ENCODE results near the gene KCNIP1. TPM values are rescaled to one million over a fixed set of nuclear protein-coding genes. Genes with fewer than 3 reads are reported as not detected.

The KCNIP1 gene
- total and polyA plus RNA-seq, 2 of the 8 experiments (the other 6 are each of a cell fraction or from before 2014, with no cell fraction given), result 0.52 to 0.83 TPM

DNA sequence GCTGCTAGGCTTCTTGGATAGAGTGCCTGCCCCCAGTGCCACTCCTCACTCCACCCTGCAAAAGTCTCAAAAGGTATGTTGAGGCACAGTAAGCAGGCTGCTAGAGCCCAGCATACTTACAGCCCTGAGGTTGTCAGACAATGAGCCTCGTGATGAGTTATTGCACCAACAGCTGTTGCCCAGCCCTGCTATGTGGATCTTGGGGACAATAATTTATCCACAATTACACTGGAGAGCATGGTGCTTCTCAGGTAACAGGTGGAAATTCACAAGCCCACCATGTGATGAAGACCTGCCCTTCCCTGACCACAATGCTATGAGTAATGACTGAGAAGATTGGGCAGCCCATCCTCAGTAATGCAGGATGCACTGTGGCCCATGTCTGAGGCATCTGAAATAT lies 36.5 kb downstream of the KCNIP1 start:
- Histone ChIP-seq H3K23ac (ENCODE audit: insufficient read length) (no peak overlapping the region), H2AK5ac (ENCODE audit: low read depth, low read length) (no peak overlapping the region), H2BK20ac (ENCODE audit: low read length) (no peak overlapping the region), H2BK12ac (ENCODE audit: low read depth, low read length) (no peak overlapping the region), H3K79me1 (ENCODE audit: low read depth, low read length) (no peaks in the 10 kb centered on the region), H3K4me1 (replicated peaks in 1 of 4; ENCODE audit: control insufficient read depth in 3 of 4, insufficient read depth in 4 of 4, low read length in 3 of 4) (no peaks in the 10 kb centered on the region), H3K9me3 (ENCODE audit: insufficient read depth in 2 of 2, low read depth in 1 of 2, low read length in 1 of 2) (peaks cover 0 to 5% of the 10 kb centered on the region in 2 experiments; a peak in 2 of 4 replicates), H3K36me3 (ENCODE audit: control insufficient read depth in 2 of 4, insufficient read depth in 4 of 4, low read length in 3 of 4) (no peaks in the 10 kb centered on the region), H3K56ac (replicated peaks; ENCODE audit: insufficient read length, low read depth, low read length) (no peak overlapping the region), H4K91ac (replicated peaks; ENCODE audit: insufficient read length, low read length) (no peak overlapping the region), H2BK5ac (ENCODE audit: low read depth, low read length) (no peak overlapping the region), H3K23me2 (ENCODE audit: low read depth, low read length) (no peaks in the 10 kb centered on the region), H2AFZ (ENCODE audit: low read length) (no peak overlapping the region), H2BK15ac (ENCODE audit: low read length) (no peak overlapping the region), H4K8ac (ENCODE audit: extremely low read depth, insufficient read depth, low read length) (no peak overlapping the region), H3K27ac (ENCODE audit: low read depth, low read length) (no peak overlapping the region), H3K4me3 (ENCODE audit: extremely low read depth in 1 of 4, insufficient read depth in 2 of 4, low read depth in 3 of 4, low read length in 4 of 4) (no peak overlapping the region), H3K79me2 (ENCODE audit: control insufficient read depth in 1 of 2, insufficient read depth in 2 of 2, low read length in 2 of 2) (no peaks in the 10 kb centered on the region), H4K20me1 (replicated peaks in 1 of 2; ENCODE audit: control insufficient read depth in 1 of 2, insufficient read depth in 2 of 2, low read length in 2 of 2) (no peaks in the 10 kb centered on the region), H3K4me2 (ENCODE audit: insufficient read depth in 1 of 2, low read depth in 2 of 2, low read length in 2 of 2) (no peak overlapping the region), H2BK120ac (replicated peaks; ENCODE audit: low read depth, low read length) (no peak overlapping the region), H3K14ac (ENCODE audit: insufficient read length) (no peak overlapping the region), H4K5ac (ENCODE audit: insufficient read length, low read depth, low read length) (no peak overlapping the region), H3K4ac (replicated peaks; ENCODE audit: insufficient read length, low read depth, low read length) (no peak overlapping the region), H3K18ac (ENCODE audit: extremely low read depth, low read length) (no peak overlapping the region), H3K27me3 (replicated peaks in 1 of 4; ENCODE audit: control insufficient read depth in 3 of 4, extremely low read depth in 1 of 4, insufficient read depth in 3 of 4, low read length in 3 of 4) (no peaks in the 10 kb centered on the region; a peak in 1 of 7 replicates), H3K9ac (replicated peaks in 1 of 4; ENCODE audit: extremely low read depth in 1 of 4, low read depth in 3 of 4, low read length in 3 of 4) (no peak overlapping the region)
- DNase-seq (ENCODE audit: low read depth in 1 of 2, low spot score in 2 of 2) (no peak), FAIRE-seq (no peak)
- ChIA-PET POLR2A (ENCODE audit: partially characterized antibody) (no interaction called here), CTCF (ENCODE audit: partially characterized antibody) (interaction anchor here (1.0 to 1.3 kb wide), 2 partner anchors 91 to 230 kb away, joined by 3 to 4 read pairs; no protein-coding TSS in a partner anchor)
- WGBS, 2 experiments (ENCODE audit: extremely low coverage in 1 of 2, insufficient coverage in 1 of 2, insufficient read length in 1 of 2, insufficient replicate concordance in 2 of 2, low coverage in 1 of 2, low lambda C conversion rate in 2 of 2, missing lambda C conversion rate in 1 of 2), result 100% methylated on average over 1 of the region's 1 CpG; no CpG with 5 or more reads in 1 of the 2 experiments
- TF ChIP-seq ATF3 (IDR thresholded peaks at IDR 0.05; ENCODE audit: insufficient read depth, low read depth, low read length) (no peak), SUZ12 (IDR thresholded peaks at IDR 0.05; ENCODE audit: low read length) (no peak), RFX5 (IDR thresholded peaks at IDR 0.05; ENCODE audit: borderline replicate concordance, low read depth, low read length) (no peak), TBP (IDR thresholded peaks at IDR 0.05; ENCODE audit: low read depth, low read length) (no peak), ZNF274 (IDR thresholded peaks at IDR 0.05; ENCODE audit: borderline replicate concordance, extremely low read depth, low read length) (no peak), BRCA1 (IDR thresholded peaks at IDR 0.05; ENCODE audit: low read depth, low read length) (no peak), SAP30 (IDR thresholded peaks at IDR 0.05; ENCODE audit: insufficient read depth, insufficient replicate concordance, low read length) (no peak), HDAC6 (IDR thresholded peaks at IDR 0.05; ENCODE audit: low read depth, low read length) (no peak), PHF8 (conservative IDR thresholded peaks at IDR 0.05; ENCODE audit: low read depth, low read length) (no peak), CBX8 (IDR thresholded peaks at IDR 0.05; ENCODE audit: borderline replicate concordance, low read depth, low read length) (no peak), JUN (IDR thresholded peaks at IDR 0.05; ENCODE audit: low read depth, low read length) (no peak), KDM5A (IDR thresholded peaks at IDR 0.05; ENCODE audit: low read length) (no peak), POLR2A (IDR thresholded peaks at IDR 0.05; ENCODE audit: control extremely low read depth in 1 of 2, low read depth in 2 of 2, low read length in 2 of 2) (no peak)
- TF ChIP-seq, protein P1, sequence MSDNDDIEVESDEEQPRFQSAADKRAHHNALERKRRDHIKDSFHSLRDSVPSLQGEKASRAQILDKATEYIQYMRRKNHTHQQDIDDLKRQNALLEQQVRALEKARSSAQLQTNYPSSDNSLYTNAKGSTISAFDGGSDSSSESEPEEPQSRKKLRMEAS (IDR thresholded peaks at IDR 0.05), result no peak

Measured in H1 (cell line).